IPS-11a (cell line): ENCODE results near the gene CD27.

Experiments
- H3K4me3 ChIP-seq: one replicate; pipeline ENCODE4 v1.5.1; 2013; ENCODE audit warnings: low read depth, low read length, control low read depth

Gene CD27

DNA sequence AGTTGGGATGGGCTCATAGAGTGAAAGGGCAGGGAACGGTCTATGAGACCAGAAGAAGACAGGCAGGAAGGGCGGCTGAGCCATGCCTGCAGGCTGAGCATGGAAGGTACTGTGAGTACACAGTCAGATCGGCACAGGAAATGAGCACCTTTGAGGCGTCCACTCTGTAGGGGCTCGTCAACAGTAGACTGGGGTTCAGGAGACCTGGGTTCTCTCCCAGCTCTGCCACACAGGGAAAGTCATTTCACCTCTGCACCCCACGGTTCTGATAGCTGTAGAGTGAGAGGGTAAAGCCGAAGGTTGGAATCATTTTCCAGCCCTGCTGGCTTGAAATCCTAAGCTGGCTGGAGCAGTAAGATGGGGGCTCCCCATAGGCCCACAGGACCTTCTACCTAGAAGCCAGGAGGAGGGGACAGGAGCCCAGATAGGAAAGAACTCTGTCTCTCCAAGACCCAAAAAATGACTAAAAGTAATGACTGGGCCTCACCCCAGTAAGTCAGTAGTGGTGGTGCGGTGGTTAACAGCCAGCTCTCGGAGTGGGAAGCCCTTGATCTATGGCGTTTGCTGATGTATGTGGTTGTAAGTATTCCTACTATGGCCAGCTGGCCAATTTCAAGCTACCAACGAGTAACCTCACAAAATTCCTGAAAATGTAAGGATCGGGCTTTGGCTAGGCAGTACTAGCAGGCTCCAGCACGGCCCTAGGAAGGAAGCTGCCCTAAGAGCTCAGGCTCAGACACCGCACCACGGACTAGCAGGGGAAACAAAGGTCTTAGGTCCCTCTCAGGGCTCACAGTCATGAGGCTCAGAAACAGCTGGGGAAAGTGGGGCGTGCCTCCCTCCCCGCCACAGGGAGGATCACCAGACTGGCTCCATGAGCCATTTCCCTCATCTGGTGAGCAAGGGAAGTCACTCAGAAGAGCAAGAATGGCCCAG lies 10.3 kb upstream of the CD27 start:
- H3K4me3 ChIP-seq = no peak overlapping the region

DNA sequence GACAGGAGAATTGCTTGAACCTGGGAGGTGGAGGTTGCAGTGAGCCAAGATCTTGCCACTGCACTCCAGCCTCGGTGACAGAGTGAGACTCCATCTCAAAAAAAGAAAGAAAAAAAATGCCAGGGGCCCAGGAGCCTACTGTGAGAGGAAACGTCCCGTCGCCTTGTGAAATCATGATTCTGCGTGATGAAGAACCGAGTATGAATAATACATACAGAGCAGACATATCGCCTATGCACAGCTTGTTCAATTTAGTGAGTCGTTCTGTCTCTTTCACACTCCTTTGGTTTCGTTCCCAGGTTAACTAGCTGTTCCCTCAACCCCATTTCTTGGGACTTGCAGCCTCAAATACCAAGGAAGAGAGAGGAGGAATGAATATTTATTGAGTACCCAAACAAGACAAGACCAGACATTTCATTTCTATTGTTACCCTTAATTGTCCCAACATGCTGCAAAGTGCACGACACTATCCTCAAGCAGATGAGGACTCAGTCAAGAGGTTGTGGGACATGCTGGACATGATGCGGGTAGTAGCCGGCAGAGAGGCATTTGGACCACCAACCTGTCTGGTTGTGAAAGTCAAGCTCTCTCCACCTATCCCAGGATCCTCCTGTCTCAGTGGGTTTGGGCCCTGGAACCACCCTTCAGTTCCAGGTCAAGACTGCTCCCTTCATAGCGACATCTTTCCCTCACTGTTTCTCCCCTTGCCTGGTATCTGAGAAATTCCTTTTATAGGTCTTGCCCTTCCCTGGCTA lies 8.6 kb upstream of the CD27 start:
- no peak overlapping the region for H3K4me3 ChIP-seq

DNA sequence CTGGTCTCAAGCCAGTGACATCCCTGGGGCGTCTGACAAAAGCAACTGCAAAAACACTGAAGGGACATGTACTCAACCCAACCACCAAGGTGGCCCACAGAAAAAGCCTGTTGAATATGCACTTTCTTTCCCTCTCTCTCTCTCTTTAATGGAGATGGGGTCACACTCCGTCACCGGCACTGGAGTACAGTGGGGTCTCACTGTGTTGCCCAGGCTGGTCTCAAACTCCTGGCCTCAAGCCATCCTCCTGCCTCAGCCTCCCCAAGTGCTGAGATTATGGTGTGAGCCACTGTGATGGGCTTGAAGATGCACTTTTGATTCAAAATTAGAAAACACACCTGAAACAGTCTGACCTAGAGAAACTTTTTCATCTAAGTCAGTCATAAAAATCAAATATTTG lies 7.2 kb upstream of the CD27 start:
- no peak overlapping the region for H3K4me3 ChIP-seq

DNA sequence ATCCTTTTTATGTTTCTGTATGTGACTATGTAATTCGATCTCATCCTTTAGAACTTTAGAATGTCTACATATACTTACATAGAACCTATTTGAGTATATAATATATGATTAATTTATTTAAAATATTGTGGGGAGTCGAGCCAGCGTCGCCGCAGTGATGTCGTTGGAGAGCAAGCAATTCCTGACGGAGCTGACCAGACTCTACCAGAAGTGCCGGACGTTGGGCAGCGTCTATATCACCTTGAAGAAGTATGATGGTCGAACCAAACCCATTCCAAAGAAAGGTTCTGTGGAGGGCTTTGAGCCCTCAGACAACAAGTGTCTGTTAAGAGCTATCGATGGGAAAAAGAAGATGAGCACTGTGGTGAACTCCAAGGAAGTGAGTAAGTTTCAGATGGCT lies 6.4 kb upstream of the CD27 start:
- no peak overlapping the region for H3K4me3 ChIP-seq

DNA sequence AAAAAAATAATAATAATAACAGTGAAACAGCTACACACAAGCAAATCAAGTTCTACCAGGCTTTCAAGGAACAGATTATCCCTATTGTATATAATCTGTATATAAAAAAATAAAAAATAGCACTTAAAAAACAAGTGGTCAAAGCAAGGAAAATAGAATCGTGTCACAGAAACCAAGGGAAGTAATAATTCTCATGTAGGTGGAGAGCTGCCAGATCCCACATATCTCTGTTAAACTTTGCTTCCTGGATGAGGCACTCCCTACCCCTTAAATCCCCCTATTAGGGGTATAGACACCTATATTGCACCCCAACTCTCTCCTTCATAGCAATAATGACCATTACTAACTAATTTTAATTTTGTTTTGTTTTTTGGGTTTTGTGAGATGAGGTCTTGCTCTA lies 4.4 kb upstream of the CD27 start:
- H3K4me3 ChIP-seq = no peak overlapping the region

DNA sequence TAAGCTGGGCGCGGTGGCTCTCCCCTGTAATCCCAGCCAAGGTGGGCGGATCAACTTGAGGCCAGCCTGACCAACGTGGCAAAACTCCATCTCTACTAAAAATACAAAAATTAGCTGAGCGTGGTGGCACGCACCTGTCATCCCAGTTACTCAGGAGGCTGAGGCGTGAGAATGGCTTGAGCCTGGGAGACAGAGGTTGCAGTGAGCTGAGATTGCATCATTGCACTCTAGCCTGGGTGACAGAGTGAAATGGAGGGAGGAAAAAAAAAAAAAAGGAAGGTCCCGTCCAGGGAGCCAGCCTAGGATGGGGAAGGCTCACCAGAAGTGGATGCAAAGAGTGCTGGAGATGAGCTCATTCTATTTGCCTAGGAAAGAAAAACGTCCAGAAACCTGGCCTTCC lies 1.9 kb upstream of the CD27 start:
- H3K4me3 ChIP-seq = no peak overlapping the region

DNA sequence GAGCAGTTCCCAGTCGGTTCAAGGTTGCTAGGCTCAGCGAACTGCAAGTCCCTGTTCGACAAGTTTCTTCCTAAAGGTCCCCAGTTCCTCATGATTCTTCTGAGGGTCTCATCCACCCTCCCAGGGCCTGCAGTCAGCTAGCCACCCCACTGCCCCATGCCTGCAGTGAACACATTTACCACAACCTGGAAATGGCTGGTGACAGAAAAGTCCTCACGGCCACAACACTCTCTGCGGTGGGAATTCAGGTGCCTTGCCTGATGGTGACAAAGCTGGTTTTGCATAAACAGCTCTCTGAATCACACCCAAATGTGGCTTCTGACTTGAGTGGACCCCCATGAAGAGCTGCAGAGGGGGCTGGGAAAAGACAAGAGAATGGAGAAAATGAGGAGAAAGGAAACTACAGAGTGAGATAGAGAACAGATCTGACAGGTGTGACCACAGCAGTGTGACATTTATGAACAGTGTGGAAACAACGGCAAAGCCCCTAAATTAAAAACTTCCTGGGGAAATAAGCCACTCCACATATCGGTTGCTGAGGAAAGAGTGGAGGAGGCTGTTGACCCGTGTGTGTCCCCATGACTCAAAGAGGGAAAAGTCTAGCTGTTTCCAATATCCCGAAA lies 1.3 kb upstream of the CD27 start:
- H3K4me3 ChIP-seq = no peak overlapping the region

DNA sequence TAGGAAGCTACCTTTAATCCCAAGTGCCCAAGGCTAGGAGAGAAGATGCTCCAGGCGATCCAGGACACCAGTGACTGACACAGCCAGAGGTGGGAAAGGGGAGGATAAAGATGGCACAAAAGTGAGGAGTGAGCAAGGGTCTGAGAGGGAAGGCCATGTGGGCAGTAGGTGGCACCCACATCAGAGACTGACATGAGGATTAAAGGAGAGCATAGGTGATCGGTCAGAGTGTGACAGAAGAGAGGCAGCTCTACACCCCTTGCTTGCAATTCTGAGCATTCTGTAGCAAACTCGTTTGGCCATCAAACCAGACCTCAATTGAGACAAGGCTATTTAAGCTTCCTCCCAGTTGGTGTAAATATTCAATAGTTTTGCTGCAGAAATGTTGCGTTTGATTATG lies 724 bp upstream of the CD27 start:
- H3K4me3 ChIP-seq = no peak overlapping the region

DNA sequence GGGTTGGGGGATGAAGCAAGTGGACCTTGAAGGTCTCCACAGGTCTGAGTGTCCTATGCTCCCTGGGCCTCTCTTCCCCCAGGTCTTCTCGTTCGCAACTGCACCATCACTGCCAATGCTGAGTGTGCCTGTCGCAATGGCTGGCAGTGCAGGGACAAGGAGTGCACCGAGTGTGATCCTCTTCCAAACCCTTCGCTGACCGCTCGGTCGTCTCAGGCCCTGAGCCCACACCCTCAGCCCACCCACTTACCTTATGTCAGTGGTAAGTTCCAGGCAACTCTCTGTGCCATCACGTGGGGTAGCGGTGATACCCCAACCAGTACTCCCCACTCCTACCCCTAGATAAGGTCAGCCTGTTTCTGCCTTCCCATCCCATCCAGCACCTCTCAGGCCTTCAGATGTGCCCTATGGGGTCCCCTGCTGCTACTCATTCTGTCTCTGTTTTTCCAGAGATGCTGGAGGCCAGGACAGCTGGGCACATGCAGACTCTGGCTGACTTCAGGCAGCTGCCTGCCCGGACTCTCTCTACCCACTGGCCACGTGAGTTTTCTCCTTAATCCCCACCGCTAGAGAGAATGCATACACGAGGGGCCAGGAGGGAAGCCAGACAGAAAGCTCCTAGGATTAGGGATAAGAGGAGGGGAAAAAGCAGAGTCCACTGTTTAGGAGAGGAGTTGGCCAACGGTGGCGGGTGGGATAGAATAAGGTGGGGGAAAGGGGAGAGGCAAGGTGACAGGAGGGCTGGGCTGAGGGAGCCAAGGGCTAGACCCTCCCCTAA lies 5.5 kb downstream of the CD27 start:
- no peak overlapping the region for H3K4me3 ChIP-seq

DNA sequence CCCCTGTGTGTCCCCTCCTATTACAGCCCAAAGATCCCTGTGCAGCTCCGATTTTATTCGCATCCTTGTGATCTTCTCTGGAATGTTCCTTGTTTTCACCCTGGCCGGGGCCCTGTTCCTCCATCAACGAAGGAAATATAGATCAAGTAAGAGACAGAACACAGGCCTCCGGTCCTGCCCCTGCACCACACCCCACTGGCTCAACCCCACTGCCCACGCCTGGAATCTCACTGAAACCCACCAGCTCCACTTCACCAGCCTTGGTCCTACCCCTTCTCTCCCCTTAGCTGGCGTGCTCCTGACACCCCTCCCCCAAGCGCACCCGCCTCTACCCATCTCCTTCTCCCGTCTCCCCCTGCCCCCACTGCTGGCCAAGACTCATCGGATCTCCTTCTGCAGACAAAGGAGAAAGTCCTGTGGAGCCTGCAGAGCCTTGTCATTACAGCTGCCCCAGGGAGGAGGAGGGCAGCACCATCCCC lies 6.2 kb downstream of the CD27 start:
- H3K4me3 ChIP-seq = no peak overlapping the region

DNA sequence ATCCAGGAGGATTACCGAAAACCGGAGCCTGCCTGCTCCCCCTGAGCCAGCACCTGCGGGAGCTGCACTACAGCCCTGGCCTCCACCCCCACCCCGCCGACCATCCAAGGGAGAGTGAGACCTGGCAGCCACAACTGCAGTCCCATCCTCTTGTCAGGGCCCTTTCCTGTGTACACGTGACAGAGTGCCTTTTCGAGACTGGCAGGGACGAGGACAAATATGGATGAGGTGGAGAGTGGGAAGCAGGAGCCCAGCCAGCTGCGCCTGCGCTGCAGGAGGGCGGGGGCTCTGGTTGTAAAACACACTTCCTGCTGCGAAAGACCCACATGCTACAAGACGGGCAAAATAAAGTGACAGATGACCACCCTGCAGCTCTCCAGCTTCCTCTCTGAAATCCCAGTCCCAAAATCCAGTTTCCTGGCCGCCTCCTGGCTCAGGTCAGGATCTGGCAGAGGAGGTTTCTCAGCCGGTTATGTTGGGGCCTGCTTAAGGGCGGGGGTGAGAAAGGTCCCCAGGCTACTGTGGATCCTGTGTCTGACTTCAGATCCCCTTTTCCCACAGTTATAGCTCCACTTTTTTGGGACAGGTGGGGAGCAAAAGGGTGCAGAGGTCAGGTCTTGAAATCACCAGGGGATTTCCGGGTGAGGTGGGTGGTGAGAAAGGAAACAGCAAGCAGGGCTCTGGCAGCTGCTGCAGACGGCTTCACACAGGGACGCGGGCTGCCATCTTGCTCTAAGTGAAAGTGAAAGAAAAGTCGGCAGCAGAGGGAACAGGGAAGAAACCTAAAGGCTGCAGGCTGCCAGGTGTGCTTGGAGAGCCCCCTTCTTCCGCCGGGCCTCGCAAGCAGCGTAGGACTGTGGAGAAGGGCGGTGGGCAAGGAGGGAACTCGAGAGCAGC lies 6.8 kb downstream of the CD27 start, which contains the start of gene TAPBPL:
Gene TAPBPL, plus strand, starts transcription at position 695 of the 897 bp plus-strand sequence. CDS start 207 bp downstream, outside the sequence.
- peak within 1 kb of the TSS; percentile 4 for H3K4me3 ChIP-seq

DNA sequence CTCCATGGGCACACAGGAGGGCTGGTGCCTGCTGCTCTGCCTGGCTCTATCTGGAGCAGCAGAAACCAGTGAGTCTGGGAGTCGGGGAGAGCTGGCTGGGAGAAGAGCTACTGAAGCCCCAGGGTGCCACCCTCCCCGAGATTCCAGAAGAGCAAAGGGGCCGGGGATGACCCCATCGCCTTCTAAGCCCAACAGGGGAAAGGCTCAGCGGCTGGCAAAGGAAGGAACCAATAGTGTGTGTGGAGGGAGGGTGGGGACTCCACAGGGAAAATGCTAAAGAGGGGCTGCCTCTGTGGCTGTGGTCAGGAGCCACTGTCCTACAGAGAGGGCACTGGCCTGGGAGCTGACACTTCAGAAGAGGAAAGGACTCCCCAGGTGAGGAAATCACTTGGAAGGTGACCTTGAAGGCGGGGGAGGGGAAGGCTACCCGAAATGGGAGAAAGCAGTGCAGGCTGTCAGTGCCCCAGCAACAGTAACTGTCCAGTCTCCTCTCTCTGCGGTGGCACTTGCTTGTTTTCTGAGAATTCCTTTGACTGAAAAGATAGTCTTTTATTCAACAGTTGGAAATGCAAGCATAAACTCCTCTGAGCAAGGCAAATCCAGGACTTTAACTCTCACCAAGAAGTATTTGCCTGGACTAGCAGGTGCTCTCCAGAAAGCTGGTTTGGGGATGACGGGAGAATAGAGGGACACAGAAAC lies 7.6 kb downstream of the CD27 start:
- H3K4me3 ChIP-seq = peak overlapping the region; percentile 4

DNA sequence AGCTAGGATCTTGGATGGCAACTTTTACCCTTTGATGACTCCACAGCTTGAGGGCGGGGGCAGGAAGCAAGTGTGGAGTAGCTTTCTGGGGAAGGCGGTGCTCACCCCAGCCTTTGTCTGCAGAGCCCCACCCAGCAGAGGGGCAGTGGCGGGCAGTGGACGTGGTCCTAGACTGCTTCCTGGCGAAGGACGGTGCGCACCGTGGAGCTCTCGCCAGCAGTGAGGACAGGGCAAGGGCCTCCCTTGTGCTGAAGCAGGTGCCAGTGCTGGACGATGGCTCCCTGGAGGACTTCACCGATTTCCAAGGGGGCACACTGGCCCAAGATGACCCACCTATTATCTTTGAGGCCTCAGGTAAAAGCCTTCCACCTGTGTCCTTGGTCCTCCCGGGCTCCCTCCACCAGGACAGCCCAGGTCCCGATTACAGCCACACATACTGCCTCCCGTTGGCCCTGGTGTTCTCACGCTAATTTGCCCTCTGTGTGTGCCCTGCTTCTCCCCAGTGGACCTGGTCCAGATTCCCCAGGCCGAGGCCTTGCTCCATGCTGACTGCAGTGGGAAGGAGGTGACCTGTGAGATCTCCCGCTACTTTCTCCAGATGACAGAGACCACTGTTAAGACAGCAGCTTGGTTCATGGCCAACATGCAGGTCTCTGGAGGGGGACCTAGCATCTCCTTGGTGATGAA lies 8.3 kb downstream of the CD27 start:
- H3K4me3 ChIP-seq = no peak overlapping the region

DNA sequence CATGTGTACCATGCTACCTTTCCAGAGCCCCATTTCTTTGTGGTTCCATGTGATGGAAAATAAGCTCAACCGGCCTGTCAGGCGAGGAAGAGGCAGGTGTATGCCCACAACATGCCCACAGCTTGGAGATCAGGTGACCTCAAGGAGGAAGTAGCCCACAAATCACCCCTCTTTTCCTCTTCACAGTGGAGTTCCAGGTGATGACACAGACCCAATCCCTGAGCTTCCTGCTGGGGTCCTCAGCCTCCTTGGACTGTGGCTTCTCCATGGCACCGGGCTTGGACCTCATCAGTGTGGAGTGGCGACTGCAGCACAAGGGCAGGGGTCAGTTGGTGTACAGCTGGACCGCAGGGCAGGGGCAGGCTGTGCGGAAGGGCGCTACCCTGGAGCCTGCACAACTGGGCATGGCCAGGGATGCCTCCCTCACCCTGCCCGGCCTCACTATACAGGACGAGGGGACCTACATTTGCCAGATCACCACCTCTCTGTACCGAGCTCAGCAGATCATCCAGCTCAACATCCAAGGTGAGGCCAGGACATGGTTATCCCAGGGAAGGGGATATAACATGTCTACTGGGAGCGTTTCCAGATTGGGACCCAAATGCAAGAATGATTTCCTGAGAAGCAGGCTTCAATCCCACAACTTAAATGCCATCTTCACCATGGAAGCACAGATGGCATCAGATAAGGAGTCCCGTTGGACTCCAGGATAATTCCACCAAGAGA lies 12.6 kb downstream of the CD27 start:
- no peak overlapping the region for H3K4me3 ChIP-seq

DNA sequence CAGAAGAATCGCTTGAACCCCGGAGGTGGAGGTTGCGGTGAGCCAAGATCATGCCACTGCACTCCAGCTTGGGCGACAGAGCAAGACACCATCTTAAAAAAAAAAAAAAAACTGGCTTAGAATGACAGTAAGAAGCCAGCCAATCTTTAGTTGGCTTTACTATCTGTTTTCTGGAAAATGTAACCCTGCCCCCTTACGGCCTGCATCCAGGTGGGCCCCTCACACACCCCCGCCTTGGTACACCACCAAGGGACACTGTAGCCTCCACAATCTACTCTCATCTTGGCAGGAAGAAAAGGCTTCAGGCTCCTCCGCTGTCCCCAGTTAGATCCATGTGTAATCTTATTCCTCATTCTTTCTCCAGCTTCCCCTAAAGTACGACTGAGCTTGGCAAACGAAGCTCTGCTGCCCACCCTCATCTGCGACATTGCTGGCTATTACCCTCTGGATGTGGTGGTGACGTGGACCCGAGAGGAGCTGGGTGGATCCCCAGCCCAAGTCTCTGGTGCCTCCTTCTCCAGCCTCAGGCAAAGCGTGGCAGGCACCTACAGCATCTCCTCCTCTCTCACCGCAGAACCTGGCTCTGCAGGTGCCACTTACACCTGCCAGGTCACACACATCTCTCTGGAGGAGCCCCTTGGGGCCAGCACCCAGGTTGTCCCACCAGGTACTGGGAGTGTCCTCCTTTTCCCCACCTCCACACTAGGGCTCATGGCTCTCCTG lies 13.7 kb downstream of the CD27 start:
- H3K4me3 ChIP-seq = no peak overlapping the region

DNA sequence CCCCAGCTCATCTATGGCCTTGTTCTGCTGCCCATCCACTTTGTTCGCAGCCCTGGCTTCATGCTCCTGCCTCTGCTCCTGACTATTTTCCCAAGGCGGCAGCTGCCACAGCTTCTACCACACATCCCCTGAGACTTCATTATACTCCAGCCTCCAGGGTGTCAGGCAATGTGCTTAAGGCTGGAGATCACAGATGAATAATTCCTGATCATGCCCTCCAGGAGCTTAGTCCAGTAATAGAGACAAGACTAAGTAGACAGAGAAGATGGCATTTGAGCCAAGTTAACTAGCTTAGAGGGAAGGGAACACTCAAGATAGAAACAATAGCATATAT lies 14.2 kb downstream of the CD27 start:
- no peak overlapping the region for H3K4me3 ChIP-seq

DNA sequence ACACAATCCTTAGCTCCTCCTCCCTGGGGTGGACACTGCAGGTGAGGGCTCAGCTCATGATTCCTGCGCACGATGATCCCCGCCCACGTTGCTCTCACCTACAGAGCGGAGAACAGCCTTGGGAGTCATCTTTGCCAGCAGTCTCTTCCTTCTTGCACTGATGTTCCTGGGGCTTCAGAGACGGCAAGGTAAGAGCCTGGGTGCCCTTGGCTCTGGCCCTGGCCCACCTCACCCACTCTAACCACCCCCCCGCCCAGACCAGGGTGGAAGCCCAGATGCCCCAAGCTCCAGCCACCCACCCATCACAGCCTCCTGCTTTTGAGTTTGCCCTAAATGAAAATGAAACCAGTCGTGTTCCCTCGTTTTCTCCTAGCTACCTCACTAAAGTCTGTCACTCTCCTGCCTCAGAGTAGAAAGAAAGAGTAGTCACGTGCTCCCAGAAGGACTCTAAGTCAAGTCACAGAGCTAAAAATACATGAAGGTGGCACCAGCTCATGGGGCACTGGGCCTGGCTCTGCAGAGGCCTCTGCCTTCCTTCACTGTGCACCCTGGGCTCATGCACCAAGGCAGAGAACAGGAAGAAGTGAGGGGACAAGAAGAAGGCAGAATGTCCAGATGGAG lies 16.1 kb downstream of the CD27 start:
- H3K4me3 ChIP-seq = no peak overlapping the region
